ENCODE data around the gene CDK13.

The CDK13 gene

GRCh38 chr7:39979406-39980073 is 29.5 kb downstream of the CDK13 start:
- H3K4me1 ChIP-seq, result peaks cover 6% of the 10 kb centered on the region; the same call in 1 of the 2 replicates
- H3K4me3 ChIP-seq (ENCODE audit: low read depth, low read length), result no peak overlapping the region
- no peaks in the 10 kb centered on the region for H3K27me3 ChIP-seq
- TF ChIP-seq CTCF (IDR thresholded peaks at IDR 0.05; ENCODE audit: low read depth, low read length), result no peak
- no peak for DNase-seq
- H3K36me3 ChIP-seq, result no peaks in the 10 kb centered on the region
- H3K9me3 ChIP-seq, result no peaks in the 10 kb centered on the region

GRCh38 chr7:39985398-39985918 is 35.4 kb downstream of the CDK13 start:
- Histone ChIP-seq H3K4me3 (ENCODE audit: low read depth, low read length) (no peak overlapping the region), H3K27me3 (no peaks in the 10 kb centered on the region), H3K36me3 (peaks cover 6% of the 10 kb centered on the region), H3K4me1 (no peaks in the 10 kb centered on the region; the same call in 1 of the 2 replicates), H3K9me3 (no peaks in the 10 kb centered on the region)
- no peak for TF ChIP-seq CTCF (IDR thresholded peaks at IDR 0.05; ENCODE audit: low read depth, low read length)
- DNase-seq, result no peak

GRCh38 chr7:39987641-39988347 is 37.7 kb downstream of the CDK13 start:
- Histone ChIP-seq H3K36me3 (peaks cover 10% of the 10 kb centered on the region), H3K27me3 (no peaks in the 10 kb centered on the region), H3K9me3 (no peaks in the 10 kb centered on the region), H3K4me3 (ENCODE audit: low read depth, low read length) (no peak overlapping the region), H3K4me1 (no peaks in the 10 kb centered on the region; the same call in 1 of the 2 replicates)
- no peak for TF ChIP-seq CTCF (IDR thresholded peaks at IDR 0.05; ENCODE audit: low read depth, low read length)
- no peak for DNase-seq

GRCh38 chr7:40000734-40001315 is 50.8 kb downstream of the CDK13 start:
- Histone ChIP-seq H3K9me3 (no peaks in the 10 kb centered on the region), H3K4me3 (ENCODE audit: low read depth, low read length) (no peak overlapping the region), H3K36me3 (peaks cover 5% of the 10 kb centered on the region), H3K4me1 (no peaks in the 10 kb centered on the region), H3K27me3 (no peaks in the 10 kb centered on the region)
- no peak for DNase-seq
- TF ChIP-seq CTCF (IDR thresholded peaks at IDR 0.05; ENCODE audit: low read depth, low read length), result no peak

- peaks cover 8% of the 10 kb centered on the region for H3K36me3 ChIP-seq
- H3K9me3 ChIP-seq, result no peaks in the 10 kb centered on the region
- no peak overlapping the region for H3K4me3 ChIP-seq (ENCODE audit: low read depth, low read length)
- H3K27me3 ChIP-seq, result no peaks in the 10 kb centered on the region
- TF ChIP-seq CTCF (IDR thresholded peaks at IDR 0.05; ENCODE audit: low read depth, low read length), result no peak
- H3K4me1 ChIP-seq, result no peaks in the 10 kb centered on the region
- no peak for DNase-seq
These were observed 51.6 kb downstream of the CDK13 start for GRCh38 chr7:40001649-40002048.
